Endodermal cell (in vitro differentiated cells): ENCODE data around the gene RGS7. TPM values are rescaled to one million over a fixed set of nuclear protein-coding genes. Genes with fewer than 3 reads are reported as not detected.
A peak's percentile ranks its signal among the peaks of the same experiment; 100 is the strongest.

ENCODE experiments used
- DNase-seq: peaks from one replicate; pipeline ENCODE4 v3.0.0-alpha.2; 2017
- H3K27ac ChIP-seq: 2 replicates; pipeline ENCODE4 v1.5.1; 2013; ENCODE audit warnings: mild to moderate bottlenecking, low read depth, low read length, moderate library complexity
- H3K27me3 ChIP-seq: 2 replicates; pipeline ENCODE4 v1.6.1; 2013; ENCODE audit warnings: mild to moderate bottlenecking, low read length, moderate library complexity; ENCODE audit not compliant: insufficient read depth, control insufficient read depth, poor library complexity, severe bottlenecking
- H3K36me3 ChIP-seq: 2 replicates; pipeline ENCODE4 v1.7.0; 2013; ENCODE audit warnings: mild to moderate bottlenecking, low read length, moderate library complexity; ENCODE audit not compliant: control insufficient read depth, insufficient read depth
- H3K4me1 ChIP-seq: one replicate; pipeline ENCODE4 v1.7.0; 2013; ENCODE audit warnings: low read length; ENCODE audit not compliant: control insufficient read depth, insufficient read depth
- H3K4me3 ChIP-seq: 2 replicates; pipeline ENCODE4 v1.5.1; 2013; ENCODE audit warnings: mild to moderate bottlenecking, low read length, moderate library complexity
- H3K9ac ChIP-seq: 2 replicates; pipeline ENCODE4 v1.6.1; 2013; ENCODE audit warnings: mild to moderate bottlenecking, low read length, moderate library complexity; ENCODE audit not compliant: poor library complexity, severe bottlenecking; ENCODE audit errors: extremely low read depth
- H3K9me3 ChIP-seq: 2 replicates; pipeline ENCODE4 v1.6.1; 2013; ENCODE audit warnings: mild to moderate bottlenecking, low read length, moderate library complexity; ENCODE audit not compliant: control insufficient read depth
- H3K27ac Mint-ChIP-seq: 2 replicates; pipeline ENCODE4 v1.8.0; 2020; ENCODE audit warnings: mixed read lengths
- H3K27me3 Mint-ChIP-seq: 2 replicates; pipeline ENCODE4 v1.8.0; 2021; ENCODE audit warnings: mild to moderate bottlenecking, mixed read lengths; ENCODE audit not compliant: insufficient read depth
- H3K36me3 Mint-ChIP-seq: 2 replicates; pipeline ENCODE4 v1.8.0; 2020; ENCODE audit warnings: low read depth, mixed read lengths
- H3K4me1 Mint-ChIP-seq: 2 replicates; pipeline ENCODE4 v1.8.0; 2020; ENCODE audit warnings: mixed read lengths
- H3K4me3 Mint-ChIP-seq: 2 replicates; pipeline ENCODE4 v1.8.0; 2020; ENCODE audit warnings: mild to moderate bottlenecking, moderate library complexity, mixed read lengths
- H3K9me3 Mint-ChIP-seq: 2 replicates; pipeline ENCODE4 v1.8.0; 2020; ENCODE audit warnings: mild to moderate bottlenecking, mixed read lengths
- CTCF ChIP-seq: fragments of 200-600 bp; sonication (generic); conservative IDR thresholded peaks from 2 replicates; pipeline ENCODE4 v1.5.0; 2021; ENCODE audit warnings: antibody characterized with exemption, mild to moderate bottlenecking
- WGBS, 2 experiments: methylation state at CpG; one replicate each; pipeline versions ENCODE4 v1.1.5 to v1.1.7; 2013; ENCODE audit warnings: missing lambda C conversion rate in 2 of 2, mixed read lengths in 1 of 2; ENCODE audit not compliant: insufficient coverage in 1 of 2, insufficient read length in 1 of 2; 5-methylcytosine and 5-hydroxymethylcytosine counted together
- total RNA-seq, 2 donors: library from RNA; stranded (reverse); fragmentation: NEBNext Ultra II Directional in 1 of 2; extraction: Animal tissue kit (Norgen Biotek cat#: 25700) in 1 of 2; gene quantifications; 2 replicates in 1 of 2; 3 replicates in 1 of 2; pipeline ENCODE4 v1.2.1, GENCODE V29; 2021

The RGS7 gene
- total RNA-seq, 2 donors from 2014 or later = 1.0 to 1.1 TPM

- Histone ChIP-seq H3K4me1 (no peaks in the 10 kb centered on the region), H3K4me3 (no peak overlapping the region), H3K36me3 (no peaks in the 10 kb centered on the region), H3K9me3 (no peaks in the 10 kb centered on the region), H3K27ac (no peak overlapping the region), H3K27me3 (no peaks in the 10 kb centered on the region), H3K9ac (no peak overlapping the region)
- 82 to 90% methylated on average over 2 to 3 of the region's 3 CpGs for WGBS, 2 experiments
- H3K36me3 Mint-ChIP-seq = no peaks in the 10 kb centered on the region
- peak; percentile 49 for TF ChIP-seq CTCF
- no peak for DNase-seq
- H3K27ac Mint-ChIP-seq = no peak overlapping the region
- H3K27me3 Mint-ChIP-seq = no peaks in the 10 kb centered on the region
- no peak overlapping the region for H3K4me3 Mint-ChIP-seq
- no peaks in the 10 kb centered on the region for H3K9me3 Mint-ChIP-seq
- H3K4me1 Mint-ChIP-seq = no peaks in the 10 kb centered on the region
These were observed 199.6 kb downstream of the RGS7 start for GRCh38 chr1:241157435-241157834.

- H3K9ac ChIP-seq = no peak overlapping the region
- no peaks in the 10 kb centered on the region for H3K36me3 Mint-ChIP-seq
- no peaks in the 10 kb centered on the region for H3K9me3 ChIP-seq
- no peak overlapping the region for H3K27ac Mint-ChIP-seq
- H3K27me3 ChIP-seq = no peaks in the 10 kb centered on the region
- H3K9me3 Mint-ChIP-seq = no peaks in the 10 kb centered on the region
- no peaks in the 10 kb centered on the region for H3K4me1 Mint-ChIP-seq
- no peaks in the 10 kb centered on the region for H3K36me3 ChIP-seq
- H3K4me3 ChIP-seq = no peak overlapping the region
- no peak for DNase-seq
- H3K27me3 Mint-ChIP-seq = no peaks in the 10 kb centered on the region
- H3K4me1 ChIP-seq = no peaks in the 10 kb centered on the region
- H3K4me3 Mint-ChIP-seq = no peak overlapping the region
- TF ChIP-seq CTCF = no peak
- 86 to 91% methylated on average over 1 of the region's 3 CpGs for WGBS, 2 experiments
- no peak overlapping the region for H3K27ac ChIP-seq
These were observed 200.6 kb downstream of the RGS7 start for GRCh38 chr1:241156231-241156965.

GRCh38 chr1:241145881-241146280 lies 211.1 kb downstream of the RGS7 start:
- H3K9me3 ChIP-seq = no peaks in the 10 kb centered on the region
- Mint-ChIP-seq H3K27me3 (no peaks in the 10 kb centered on the region), H3K27ac (no peak overlapping the region), H3K4me3 (no peak overlapping the region), H3K9me3 (peaks cover 15% of the 10 kb centered on the region), H3K36me3 (no peaks in the 10 kb centered on the region), H3K4me1 (no peaks in the 10 kb centered on the region)
- TF ChIP-seq CTCF = no peak
- no peaks in the 10 kb centered on the region for H3K27me3 ChIP-seq
- H3K9ac ChIP-seq = no peak overlapping the region
- WGBS, 2 experiments = 77 to 100% methylated on average over 1 of the region's 2 CpGs
- H3K27ac ChIP-seq = no peak overlapping the region
- no peak for DNase-seq
- no peak overlapping the region for H3K4me3 ChIP-seq
- H3K36me3 ChIP-seq = no peaks in the 10 kb centered on the region
- H3K4me1 ChIP-seq = no peaks in the 10 kb centered on the region
